Measurements from ENCODE around the gene FGD4. TPM values are rescaled to one million over a fixed set of nuclear protein-coding genes. Genes with fewer than 3 reads are reported as not detected.

The FGD4 gene
- total RNA-seq, 1 experiment from 2014 or later, result 31.6 TPM

DNA sequence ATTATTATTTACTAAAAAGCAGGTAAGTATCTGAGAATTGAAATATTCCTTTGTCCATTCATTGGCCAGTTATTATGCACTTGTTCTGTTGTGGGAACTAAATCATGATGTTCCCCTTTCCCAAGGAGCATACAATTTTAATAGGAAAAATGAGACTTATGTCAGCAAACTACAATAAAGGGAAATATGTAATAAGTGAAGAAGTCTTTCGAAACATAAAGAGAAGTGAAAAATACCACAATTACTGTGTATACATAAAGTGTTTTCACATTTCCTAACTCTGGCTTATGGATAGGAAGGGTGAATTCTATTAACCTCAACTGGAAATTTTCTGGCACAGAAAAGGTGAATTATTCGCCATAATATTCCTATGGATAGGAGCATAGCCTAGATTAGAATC, 201.3 kb downstream of the FGD4 start:
- Histone ChIP-seq H3K4me3 (ENCODE audit: low read depth, low read length) (no peak overlapping the region), H3K27me3 (replicated peaks; ENCODE audit: control insufficient read depth, insufficient read depth, low read length) (no peaks in the 10 kb centered on the region), H3K4me1 (peaks cover 19% of the 10 kb centered on the region), H3K9me3 (no peaks in the 10 kb centered on the region), H3K36me3 (ENCODE audit: control insufficient read depth, insufficient read depth, low read length) (no peaks in the 10 kb centered on the region)
- ChIA-PET CTCF (no interaction called here), POLR2A (no interaction called here)
- Mint-ChIP-seq H3K27ac (ENCODE audit: unreplicated experiment) (no peak overlapping the region), H3K36me3 (ENCODE audit: insufficient read depth, unreplicated experiment) (peaks cover 45% of the 10 kb centered on the region), H3K27me3 (ENCODE audit: insufficient read depth, unreplicated experiment) (no peaks in the 10 kb centered on the region), H3K4me1 (ENCODE audit: low read depth, unreplicated experiment) (peaks cover 19% of the 10 kb centered on the region), H3K9me3 (ENCODE audit: unreplicated experiment) (no peaks in the 10 kb centered on the region), H3K4me3 (ENCODE audit: unreplicated experiment) (no peak overlapping the region)
- no peak for TF ChIP-seq CTCF (IDR thresholded peaks at IDR 0.05; ENCODE audit: insufficient read depth in 1 of 2, low read depth in 1 of 2, low read length in 1 of 2, severe bottlenecking in 1 of 2, unreplicated experiment in 1 of 2)
- no TSS peak for BruUV-seq (replicated peaks)
- no peak for DNase-seq
- intact Hi-C loops (cut with micrococcal nuclease; ENCODE audit: unreplicated experiment), result no loop called here

DNA sequence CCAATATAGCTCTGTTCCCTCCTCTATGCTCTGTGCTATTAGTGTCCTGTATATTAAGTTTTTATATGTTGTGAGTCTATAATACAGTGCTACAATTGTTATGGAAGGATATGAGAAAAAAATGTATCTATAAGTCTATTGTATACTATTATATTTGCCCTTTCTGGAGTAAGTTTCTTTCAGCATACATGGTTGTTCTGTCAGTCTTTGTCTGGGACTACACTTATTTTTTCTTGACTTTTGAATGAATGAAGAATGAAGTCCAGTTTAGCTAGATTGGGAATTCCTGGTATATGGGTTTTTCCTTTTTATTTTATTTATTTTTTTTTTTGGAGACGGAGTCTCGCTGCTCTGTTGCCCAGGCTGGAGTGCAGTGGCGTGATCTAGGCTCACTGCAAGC, 203.7 kb downstream of the FGD4 start:
- BruUV-seq (replicated peaks), result no TSS peak
- H3K4me1 ChIP-seq, result peaks cover 29% of the 10 kb centered on the region
- POLR2A ChIA-PET, result interaction anchor here (0.5 kb wide), 1 partner anchor 1419 kb away, joined by 6 read pairs; no protein-coding TSS in a partner anchor

GRCh38 chr12:32603858-32604257, 204.5 kb downstream of the FGD4 start:
- no peak for DNase-seq
- Mint-ChIP-seq H3K4me3 (ENCODE audit: unreplicated experiment) (no peak overlapping the region), H3K27me3 (ENCODE audit: insufficient read depth, unreplicated experiment) (no peaks in the 10 kb centered on the region), H3K9me3 (ENCODE audit: unreplicated experiment) (no peaks in the 10 kb centered on the region), H3K36me3 (ENCODE audit: insufficient read depth, unreplicated experiment) (peaks cover 21% of the 10 kb centered on the region), H3K4me1 (ENCODE audit: low read depth, unreplicated experiment) (peaks cover 29% of the 10 kb centered on the region), H3K27ac (ENCODE audit: unreplicated experiment) (peak overlapping the region; percentile 64)
- TF ChIP-seq CTCF (IDR thresholded peaks at IDR 0.05; ENCODE audit: insufficient read depth in 1 of 2, low read depth in 1 of 2, low read length in 1 of 2, severe bottlenecking in 1 of 2, unreplicated experiment in 1 of 2), result no peak
- intact Hi-C loops (cut with micrococcal nuclease; ENCODE audit: unreplicated experiment), result loop anchor here (2.0 kb wide), 1 partner anchor 61 kb away; no protein-coding TSS in a partner anchor
- Histone ChIP-seq H3K4me3 (ENCODE audit: low read depth, low read length) (no peak overlapping the region), H3K9me3 (no peaks in the 10 kb centered on the region), H3K36me3 (ENCODE audit: control insufficient read depth, insufficient read depth, low read length) (peaks cover 1% of the 10 kb centered on the region), H3K4me1 (peaks cover 29% of the 10 kb centered on the region), H3K27me3 (replicated peaks; ENCODE audit: control insufficient read depth, insufficient read depth, low read length) (no peaks in the 10 kb centered on the region)
- no TSS peak for BruUV-seq (replicated peaks)
- POLR2A ChIA-PET, result no interaction called here
- CTCF ChIA-PET, result no interaction called here

More for the DNA sequence above, 203.7 kb downstream of the FGD4 start:
- intact Hi-C loops (cut with micrococcal nuclease; ENCODE audit: unreplicated experiment), result no loop called here
- Histone ChIP-seq H3K36me3 (ENCODE audit: control insufficient read depth, insufficient read depth, low read length) (peaks cover 1% of the 10 kb centered on the region), H3K4me3 (ENCODE audit: low read depth, low read length) (no peak overlapping the region), H3K9me3 (no peaks in the 10 kb centered on the region), H3K27me3 (replicated peaks; ENCODE audit: control insufficient read depth, insufficient read depth, low read length) (no peaks in the 10 kb centered on the region)
- no peak for TF ChIP-seq CTCF (IDR thresholded peaks at IDR 0.05; ENCODE audit: insufficient read depth in 1 of 2, low read depth in 1 of 2, low read length in 1 of 2, severe bottlenecking in 1 of 2, unreplicated experiment in 1 of 2)
- CTCF ChIA-PET, result no interaction called here
- Mint-ChIP-seq H3K9me3 (ENCODE audit: unreplicated experiment) (no peaks in the 10 kb centered on the region), H3K4me1 (ENCODE audit: low read depth, unreplicated experiment) (peaks cover 29% of the 10 kb centered on the region), H3K4me3 (ENCODE audit: unreplicated experiment) (no peak overlapping the region), H3K27ac (ENCODE audit: unreplicated experiment) (no peak overlapping the region), H3K27me3 (ENCODE audit: insufficient read depth, unreplicated experiment) (no peaks in the 10 kb centered on the region), H3K36me3 (ENCODE audit: insufficient read depth, unreplicated experiment) (peaks cover 29% of the 10 kb centered on the region)
- DNase-seq, result no peak

Data from Caco-2 (cell line).